SU-DHL-6 (cell line): ENCODE results near the gene THOC6.
A peak's percentile ranks its signal among the peaks of the same experiment; 100 is the strongest.
"Not testable (repeated sequence)": the region's sequence is repeated elsewhere in the genome, so short reads cannot be mapped to it uniquely, and the experiment has no call there.

Experiments
- H2AFZ ChIP-seq: fragments of 200-600 bp; sonication (generic); 2 replicates; pipeline ENCODE4 v1.6.1; 2014; ENCODE audit warnings: low read depth, mild to moderate bottlenecking, moderate library complexity, mixed read lengths, antibody characterized with exemption, low read length; ENCODE audit not compliant: severe bottlenecking
- H3F3A ChIP-seq: fragments of 200-600 bp; shearing (Covaris generic); 2 replicates; pipeline ENCODE4 v1.6.0; 2016; ENCODE audit warnings: antibody characterized with exemption, mild to moderate bottlenecking; ENCODE audit not compliant: insufficient read depth
- H3K27ac ChIP-seq: fragments of 200-600 bp; sonication (generic); 2 replicates; pipeline ENCODE4 v1.5.1; 2016; ENCODE audit warnings: low read depth, mild to moderate bottlenecking, low read length, moderate library complexity, mixed read lengths
- H3K27me3 ChIP-seq: fragments of 200-600 bp; sonication (generic), shearing (Covaris generic); 2 replicates; pipeline ENCODE4 v1.6.0; 2014; ENCODE audit warnings: mild to moderate bottlenecking, low read length
- H3K36me3 ChIP-seq: fragments of 200-600 bp; sonication (generic); 2 replicates; pipeline ENCODE4 v1.6.1; 2014; ENCODE audit warnings: mild to moderate bottlenecking, low read length, mixed read lengths
- H3K4me2 ChIP-seq: fragments of 300-600, 200-600 bp; shearing (Covaris generic), sonication (generic); 2 replicates; pipeline ENCODE4 v1.6.0; 2014; ENCODE audit warnings: low read length, low read depth, mild to moderate bottlenecking; ENCODE audit not compliant: poor library complexity, severe bottlenecking
- H3K4me3 ChIP-seq: fragments of 200-600 bp; sonication (generic); 2 replicates; pipeline ENCODE4 v1.5.1; 2014; ENCODE audit warnings: antibody characterized with exemption, low read length, mild to moderate bottlenecking, mixed read lengths; ENCODE audit not compliant: insufficient read depth, poor library complexity, severe bottlenecking
- H3K79me2 ChIP-seq: fragments of 200-600 bp; sonication (generic); 2 replicates; pipeline ENCODE4 v1.6.1; 2014; ENCODE audit warnings: mild to moderate bottlenecking, low read length, moderate library complexity; ENCODE audit not compliant: insufficient read depth
- H3K9ac ChIP-seq: fragments of 200-600 bp; sonication (generic); 2 replicates; pipeline ENCODE4 v1.7.0; 2014; ENCODE audit warnings: mild to moderate bottlenecking, low read length
- H3K9me2 ChIP-seq: fragments of 200-600 bp; sonication (generic); replicated peaks from 2 replicates; pipeline ENCODE4 v1.6.1; 2014; ENCODE audit warnings: low read length; ENCODE audit not compliant: insufficient read depth
- H3K9me3 ChIP-seq: fragments of 200-600 bp; sonication (generic); 2 replicates; pipeline ENCODE4 v1.6.1; 2014; ENCODE audit warnings: low read length, mixed read lengths; ENCODE audit not compliant: insufficient read depth
- H4K20me1 ChIP-seq: fragments of 200-600 bp; sonication (generic); 2 replicates; pipeline ENCODE4 v1.6.1; 2014; ENCODE audit warnings: low read depth, mild to moderate bottlenecking, antibody characterized with exemption, low read length, moderate library complexity, mixed read lengths
- EZH2phosphoT487 ChIP-seq: fragments of 200-600 bp; sonication (generic), shearing (Covaris generic); conservative IDR thresholded peaks from 2 replicates; pipeline ENCODE4 v1.6.1; 2018; ENCODE audit warnings: mild to moderate bottlenecking, antibody characterized with exemption, low read length, moderate library complexity, mixed read lengths
- TF ChIP-seq, protein P1 (sequence below): fragments of 200-600 bp; sonication (generic); IDR thresholded peaks from one replicate; pipeline ENCODE4 v1.5.1; 2017; ENCODE audit warnings: antibody characterized with exemption, mild to moderate bottlenecking, low read length, moderate library complexity; ENCODE audit not compliant: insufficient read depth, poor library complexity, severe bottlenecking

Gene THOC6

DNA sequence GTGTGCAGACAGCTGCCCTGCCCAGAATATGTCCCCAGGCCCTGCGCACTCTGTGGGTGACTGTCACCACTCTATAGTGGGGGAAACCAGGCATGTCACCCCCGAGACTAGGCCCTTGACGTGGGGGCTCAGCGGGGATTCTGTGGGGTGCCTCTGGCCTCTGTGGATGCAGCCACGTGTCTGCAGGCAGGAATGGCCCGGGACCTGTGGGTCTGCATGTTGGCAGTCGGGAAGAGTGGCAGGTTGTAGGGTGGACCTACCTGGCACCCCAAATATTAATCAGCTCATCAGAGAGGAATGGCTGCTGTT, 42.6 kb downstream of the THOC6 start:
- no peaks in the 10 kb centered on the region for H4K20me1 ChIP-seq
- H3K9me3 ChIP-seq = no peaks in the 10 kb centered on the region
- no peaks in the 10 kb centered on the region for H3K36me3 ChIP-seq
- no peak overlapping the region for H3K9ac ChIP-seq
- H3K9me2 ChIP-seq = no peaks in the 10 kb centered on the region
- H3K79me2 ChIP-seq = no peaks in the 10 kb centered on the region
- H3K4me3 ChIP-seq = no peak overlapping the region
- H3K4me2 ChIP-seq = no peak overlapping the region
- H3K27ac ChIP-seq = no peak overlapping the region
- no peaks in the 10 kb centered on the region for H3K27me3 ChIP-seq
- no peak for TF ChIP-seq EZH2phosphoT487
- TF ChIP-seq, protein P1, sequence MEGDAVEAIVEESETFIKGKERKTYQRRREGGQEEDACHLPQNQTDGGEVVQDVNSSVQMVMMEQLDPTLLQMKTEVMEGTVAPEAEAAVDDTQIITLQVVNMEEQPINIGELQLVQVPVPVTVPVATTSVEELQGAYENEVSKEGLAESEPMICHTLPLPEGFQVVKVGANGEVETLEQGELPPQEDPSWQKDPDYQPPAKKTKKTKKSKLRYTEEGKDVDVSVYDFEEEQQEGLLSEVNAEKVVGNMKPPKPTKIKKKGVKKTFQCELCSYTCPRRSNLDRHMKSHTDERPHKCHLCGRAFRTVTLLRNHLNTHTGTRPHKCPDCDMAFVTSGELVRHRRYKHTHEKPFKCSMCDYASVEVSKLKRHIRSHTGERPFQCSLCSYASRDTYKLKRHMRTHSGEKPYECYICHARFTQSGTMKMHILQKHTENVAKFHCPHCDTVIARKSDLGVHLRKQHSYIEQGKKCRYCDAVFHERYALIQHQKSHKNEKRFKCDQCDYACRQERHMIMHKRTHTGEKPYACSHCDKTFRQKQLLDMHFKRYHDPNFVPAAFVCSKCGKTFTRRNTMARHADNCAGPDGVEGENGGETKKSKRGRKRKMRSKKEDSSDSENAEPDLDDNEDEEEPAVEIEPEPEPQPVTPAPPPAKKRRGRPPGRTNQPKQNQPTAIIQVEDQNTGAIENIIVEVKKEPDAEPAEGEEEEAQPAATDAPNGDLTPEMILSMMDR = no peak
- H3F3A ChIP-seq = 0 out of 2 replicates have a peak, but pooled peaks cover 4% of the 10 kb centered on the region
- H2AFZ ChIP-seq = no peak overlapping the region

DNA sequence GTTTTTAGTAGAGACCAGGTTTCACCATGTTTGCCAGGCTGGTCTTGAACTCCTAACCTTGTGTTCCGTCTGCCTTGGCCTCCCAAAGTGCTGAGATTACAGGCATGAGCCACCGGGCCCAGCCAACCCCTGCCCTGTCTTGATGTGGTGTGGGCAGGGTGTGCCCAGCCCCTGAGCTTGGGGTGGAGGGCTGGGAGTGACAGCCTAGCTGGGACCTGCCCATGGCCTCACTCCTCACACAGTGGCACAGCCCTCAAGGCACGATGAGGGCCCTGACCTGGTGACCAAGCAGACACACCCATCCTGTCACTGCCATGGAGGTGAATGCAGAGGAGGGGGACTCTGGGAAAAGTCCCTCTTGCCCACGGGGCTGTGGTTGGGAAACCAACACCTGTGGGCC, 44.7 kb downstream of the THOC6 start:
- H3K9me3 ChIP-seq = no peaks in the 10 kb centered on the region

DNA sequence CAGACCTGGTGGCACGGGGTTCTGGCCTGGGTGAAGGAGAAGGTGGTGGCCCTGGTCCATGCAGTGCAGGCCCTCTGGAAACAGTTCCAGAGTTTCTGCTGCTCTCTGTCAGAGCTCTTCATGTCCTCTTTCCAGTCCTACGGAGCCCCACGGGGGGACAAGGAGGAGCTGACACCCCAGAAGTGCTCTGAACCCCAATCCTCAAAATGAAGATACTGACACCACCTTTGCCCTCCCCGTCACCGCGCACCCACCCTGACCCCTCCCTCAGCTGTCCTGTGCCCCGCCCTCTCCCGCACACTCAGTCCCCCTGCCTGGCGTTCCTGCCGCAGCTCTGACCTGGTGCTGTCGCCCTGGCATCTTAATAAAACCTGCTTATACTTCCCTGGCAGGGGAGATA, 45.3 kb downstream of the THOC6 start:
- H3K4me3 ChIP-seq, H3K9ac ChIP-seq, H3F3A ChIP-seq, H3K9me3 ChIP-seq, H3K27ac ChIP-seq, H4K20me1 ChIP-seq, H3K27me3 ChIP-seq, H3K36me3 ChIP-seq, H2AFZ ChIP-seq, H3K9me2 ChIP-seq, H3K4me2 ChIP-seq, H3K79me2 ChIP-seq: not testable (repeated sequence)

More for the DNA sequence above, 44.7 kb downstream of the THOC6 start:
- Histone ChIP-seq H3K36me3 (no peaks in the 10 kb centered on the region), H3K79me2 (no peaks in the 10 kb centered on the region), H2AFZ (no peak overlapping the region), H3K4me3 (no peak overlapping the region), H4K20me1 (no peaks in the 10 kb centered on the region), H3K4me2 (no peak overlapping the region), H3K9ac (0 out of 2 replicates have a peak overlapping the region, but pooled peaks have one; percentile 21), H3F3A (no peaks in the 10 kb centered on the region), H3K9me2 (no peaks in the 10 kb centered on the region), H3K27me3 (no peaks in the 10 kb centered on the region), H3K27ac (no peak overlapping the region)
- no peak for TF ChIP-seq EZH2phosphoT487
- TF ChIP-seq, protein P1 = no peak

DNA sequence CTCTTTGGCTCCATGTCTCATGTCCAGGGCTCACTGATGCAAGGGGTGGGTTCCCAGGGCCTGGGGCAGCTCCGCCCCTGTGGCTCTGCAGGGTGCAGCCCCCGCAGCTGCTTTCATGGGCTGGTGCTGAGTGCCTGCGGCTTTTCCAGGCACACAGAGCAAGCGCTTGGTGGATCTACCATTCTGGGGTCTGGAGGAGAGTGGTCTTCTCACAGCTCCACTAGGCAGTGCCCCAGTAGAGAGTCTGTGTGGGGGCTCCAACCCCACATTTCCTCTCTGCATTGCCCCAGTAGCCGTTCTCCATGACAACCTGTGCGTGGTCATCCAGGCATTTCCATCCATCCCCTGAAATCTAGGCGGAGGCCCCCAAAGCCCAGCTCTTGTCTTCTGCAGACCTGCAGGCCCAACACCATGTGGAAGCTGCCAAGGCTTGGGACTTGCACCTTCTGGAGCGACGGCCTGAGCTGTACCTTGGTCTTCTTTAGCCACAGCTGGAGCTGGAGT, 46.8 kb downstream of the THOC6 start:
- H3K4me2 ChIP-seq = no peak overlapping the region
- no peaks in the 10 kb centered on the region for H3K36me3 ChIP-seq
- H2AFZ ChIP-seq = no peak overlapping the region
- no peaks in the 10 kb centered on the region for H3K79me2 ChIP-seq
- H3F3A ChIP-seq = 0 out of 2 replicates have a peak, but pooled peaks cover 6% of the 10 kb centered on the region
- no peaks in the 10 kb centered on the region for H3K9me3 ChIP-seq
- H3K27ac ChIP-seq = no peak overlapping the region
- H3K4me3 ChIP-seq = no peak overlapping the region
- H3K9ac ChIP-seq = no peak overlapping the region
- no peak for TF ChIP-seq EZH2phosphoT487
- H3K27me3 ChIP-seq = no peaks in the 10 kb centered on the region
- no peaks in the 10 kb centered on the region for H3K9me2 ChIP-seq
- no peaks in the 10 kb centered on the region for H4K20me1 ChIP-seq
